SK-N-SH (cell line): Measurements from ENCODE around the gene ZNF304. TPM values are rescaled to one million over a fixed set of nuclear protein-coding genes. Genes with fewer than 3 reads are reported as not detected.

Experiments used
- CTCF ChIA-PET: fragments of 300-600, 350-600 bp; formaldehyde crosslinking; extraction: SDS; loops from one replicate; lab custom pipeline; 2021; lab: Yijun Ruan, JAX
- POLR2A ChIA-PET: fragments of 350-600 bp; sonication (Branson Sonifier 250); formaldehyde crosslinking; extraction: SDS; loops from one replicate; lab custom pipeline; 2020; ENCODE audit warnings: antibody characterized with exemption, inconsistent platforms; lab: Yijun Ruan, JAX
- DNase-seq: peaks from one replicate; pipeline ENCODE4 v3.0.0; 2012
- H2AFZ ChIP-seq: fragments of 200-600 bp; sonication (generic); 2 replicates; pipeline ENCODE4 v1.8.1; 2016; ENCODE audit warnings: antibody characterized with exemption, mild to moderate bottlenecking, low read depth
- H3F3A ChIP-seq: fragments of 200-600 bp; sonication (generic); replicated peaks from 2 replicates; pipeline ENCODE3; 2016; ENCODE audit warnings: antibody characterized with exemption, mild to moderate bottlenecking; ENCODE audit not compliant: insufficient read depth
- H3K27ac ChIP-seq, 2 experiments: fragments of 200-500 bp in 1 of 2; fragments of 200-600 bp in 1 of 2; sonication (Bioruptor generic) in 1 of 2; sonication (generic), shearing (Covaris generic) in 1 of 2; 2 replicates each; pipeline versions ENCODE4 v1.5.1 to v1.6.1; 2014 to 2016; ENCODE audit warnings: low read depth in 2 of 2, inconsistent platforms in 1 of 2, low read length in 1 of 2, mild to moderate bottlenecking in 1 of 2, mixed read lengths in 1 of 2
- H3K27me3 ChIP-seq: fragments of 200-600 bp; sonication (generic), shearing (Covaris generic); 2 replicates; pipeline ENCODE4 v1.6.1; 2016; ENCODE audit warnings: mixed run types; ENCODE audit not compliant: insufficient read depth
- H3K36me3 ChIP-seq, 2 experiments: fragments of 200-500 bp in 1 of 2; fragments of 200-600 bp in 1 of 2; sonication (Bioruptor generic) in 1 of 2; sonication (generic) in 1 of 2; replicated peaks in 1 of 2; 2 replicates each; pipeline versions ENCODE3 to v1.5.1; 2014 to 2016; ENCODE audit warnings: low read length in 1 of 2, mild to moderate bottlenecking in 1 of 2; ENCODE audit not compliant: insufficient read depth in 2 of 2, control insufficient read depth in 1 of 2
- H3K4me1 ChIP-seq, 2 experiments: fragments of 200-500 bp in 1 of 2; fragments of 200-600 bp in 1 of 2; sonication (Bioruptor generic) in 1 of 2; sonication (generic), shearing (Covaris generic) in 1 of 2; 2 replicates each; pipeline versions ENCODE4 v1.5.1 to v1.6.1; 2014 to 2016; ENCODE audit warnings: low read depth in 1 of 2, low read length in 1 of 2, mixed run types in 1 of 2; ENCODE audit not compliant: insufficient read depth in 2 of 2, control insufficient read depth in 1 of 2
- H3K4me2 ChIP-seq: fragments of 200-600 bp; sonication (generic), shearing (Covaris generic); 2 replicates; pipeline ENCODE4 v1.6.1; 2017; ENCODE audit warnings: mixed run types
- H3K4me3 ChIP-seq, 2 experiments: fragments of 200-500 bp in 1 of 2; fragments of 200-600 bp in 1 of 2; sonication (Bioruptor generic) in 1 of 2; sonication (generic), shearing (Covaris generic) in 1 of 2; 2 replicates each; pipeline versions ENCODE4 v1.5.1 to v1.8.1; 2014 to 2016; ENCODE audit warnings: low read depth in 2 of 2, inconsistent platforms in 1 of 2, low read length in 1 of 2, mild to moderate bottlenecking in 1 of 2, mixed read lengths in 1 of 2, moderate library complexity in 1 of 2
- H3K79me2 ChIP-seq: fragments of 200-600 bp; sonication (generic); 2 replicates; pipeline ENCODE4 v1.8.1; 2017; ENCODE audit warnings: mild to moderate bottlenecking; ENCODE audit not compliant: insufficient read depth
- H3K9ac ChIP-seq: fragments of 200-600 bp; sonication (generic); 2 replicates; pipeline ENCODE4 v1.6.1; 2017; ENCODE audit warnings: mixed run types
- H3K9me2 ChIP-seq: fragments of 200-600 bp; sonication (generic); 2 replicates; pipeline ENCODE4 v1.6.1; 2017; ENCODE audit warnings: mixed run types
- H3K9me3 ChIP-seq: fragments of 200-600 bp; sonication (generic); 2 replicates; pipeline ENCODE4 v1.6.1; 2017; ENCODE audit warnings: mixed run types, mild to moderate bottlenecking, moderate library complexity
- H4K20me1 ChIP-seq: fragments of 200-600 bp; sonication (generic); 2 replicates; pipeline ENCODE4 v1.6.1; 2017; ENCODE audit warnings: mild to moderate bottlenecking, mixed run types; ENCODE audit not compliant: insufficient read depth
- CHD2 ChIP-seq: fragments of 150-350 bp; IDR thresholded peaks from 2 replicates; pipeline ENCODE4 v1.6.1; 2018; ENCODE audit warnings: low read length; ENCODE audit not compliant: partially characterized antibody
- CTCF ChIP-seq: fragments of 200-600 bp; sonication (generic); IDR thresholded peaks from 2 replicates; pipeline ENCODE4 v1.6.1; 2017; ENCODE audit warnings: antibody characterized with exemption, mild to moderate bottlenecking, moderate library complexity
- ELF1 ChIP-seq: IDR thresholded peaks from 2 replicates; pipeline ENCODE4 v1.4.0; 2012
- EZH2phosphoT487 ChIP-seq: fragments of 200-600 bp; sonication (generic); IDR thresholded peaks from 2 replicates; pipeline ENCODE4 v1.6.1; 2017; ENCODE audit warnings: low read depth, mixed run types, mild to moderate bottlenecking, antibody characterized with exemption, moderate library complexity, borderline replicate concordance
- FOXJ3 ChIP-seq: sonication (generic); formaldehyde crosslinking; IDR thresholded peaks from 2 replicates; pipeline ENCODE4 v1.5.1; 2020; ENCODE audit warnings: mild to moderate bottlenecking, missing genetic modification reagents
- FOXM1 ChIP-seq: IDR thresholded peaks from 2 replicates; pipeline ENCODE4 v1.4.0; 2012; ENCODE audit warnings: low read depth, mild to moderate bottlenecking
- IRF3 ChIP-seq: fragments of 150-350 bp; IDR thresholded peaks from 2 replicates; pipeline ENCODE4 v1.6.1; 2016; ENCODE audit warnings: mild to moderate bottlenecking, low read depth, low read length
- JUND ChIP-seq: IDR thresholded peaks from 2 replicates; pipeline ENCODE4 v1.4.0; 2012
- MAX ChIP-seq: IDR thresholded peaks from 2 replicates; pipeline ENCODE4 v1.4.0; 2012; ENCODE audit warnings: low read depth
- MEF2A ChIP-seq: IDR thresholded peaks from 2 replicates; pipeline ENCODE4 v1.4.0; 2012; ENCODE audit warnings: low read depth, borderline replicate concordance
- NFIC ChIP-seq: IDR thresholded peaks from 2 replicates; pipeline ENCODE4 v1.4.0; 2012; ENCODE audit warnings: borderline replicate concordance
- NRF1 ChIP-seq: IDR thresholded peaks from 2 replicates; pipeline ENCODE4 v1.6.1; 2012; ENCODE audit warnings: low read depth, mild to moderate bottlenecking, low read length
- PBX3 ChIP-seq: IDR thresholded peaks from 2 replicates; pipeline ENCODE4; 2012
- RAD21 ChIP-seq: IDR thresholded peaks from 2 replicates; pipeline ENCODE4 v1.6.1; 2012; ENCODE audit warnings: mild to moderate bottlenecking, low read length
- RCOR1 ChIP-seq: fragments of 150-350 bp; IDR thresholded peaks from 2 replicates; pipeline ENCODE4 v1.6.1; 2017; ENCODE audit warnings: antibody characterized with exemption, low read length
- REST ChIP-seq: IDR thresholded peaks from 2 replicates; pipeline ENCODE4 v1.6.1; 2012; ENCODE audit warnings: mild to moderate bottlenecking, low read depth, low read length, moderate library complexity
- RXRA ChIP-seq: IDR thresholded peaks from 2 replicates; pipeline ENCODE4 v1.4.0; 2012; ENCODE audit warnings: low read depth, mild to moderate bottlenecking, borderline replicate concordance
- TCF12 ChIP-seq: IDR thresholded peaks from 2 replicates; pipeline ENCODE4 v1.4.0; 2012
- WGBS: methylation state at CpG from one replicate; pipeline ENCODE4 v1.1.6; 2017; ENCODE audit warnings: low lambda C conversion rate; 5-methylcytosine and 5-hydroxymethylcytosine counted together
- polyA plus RNA-seq, 3 experiments: library from polyadenylated mRNA; depleted of rRNA; stranded (reverse); fragments of >200 nt; gene quantifications; 2 replicates each; pipeline ENCODE4 v1.2.3, GENCODE V29; 2012

The ZNF304 gene
- polyA plus RNA-seq, 1 of the 3 experiments (the other 2 are of a cell fraction): 2.5 TPM

- TF ChIP-seq RCOR1 (no peak), PBX3 (no peak)
These were observed 12.7 kb downstream of the ZNF304 start (continued) for GRCh38 chr19:57363688-57364181.

GRCh38 chr19:57366776-57367175 lies 15.7 kb downstream of the ZNF304 start:
- peaks cover 6% of the 10 kb centered on the region for H3F3A ChIP-seq
- H2AFZ ChIP-seq: no peak overlapping the region
- peaks cover 0 to 6% of the 10 kb centered on the region in 2 experiments; a peak in 2 of 4 replicates for H3K4me1 ChIP-seq
- no peak overlapping the region for H3K9ac ChIP-seq
- H3K9me3 ChIP-seq: no peaks in the 10 kb centered on the region
- 92% methylated on average over 2 of the region's 2 CpGs for WGBS
- H3K36me3 ChIP-seq: peaks cover 2 to 11% of the 10 kb centered on the region in 2 experiments
- H3K27ac ChIP-seq: no peak overlapping the region
- no peaks in the 10 kb centered on the region for H3K9me2 ChIP-seq
- no peak overlapping the region for H3K4me2 ChIP-seq
- peaks cover 34% of the 10 kb centered on the region for H3K79me2 ChIP-seq
- H3K27me3 ChIP-seq: no peaks in the 10 kb centered on the region
- H4K20me1 ChIP-seq: no peaks in the 10 kb centered on the region
- CTCF ChIA-PET: no interaction called here
- H3K4me3 ChIP-seq: no peak overlapping the region
- no peak for DNase-seq
- TF ChIP-seq FOXM1 (no peak), NFIC (no peak), MAX (no peak), PBX3 (no peak), ELF1 (no peak), EZH2phosphoT487 (no peak), MEF2A (no peak), JUND (no peak), NRF1 (no peak), RCOR1 (no peak), RAD21 (no peak), CHD2 (no peak), IRF3 (no peak), RXRA (no peak), CTCF (no peak), TCF12 (no peak), FOXJ3 (CRISPR knock-in tag) (no peak), REST (no peak)
- POLR2A ChIA-PET: no interaction called here
